GM19238 (cell line): Measurements from ENCODE around the gene BCAT1.
"Not testable (repeated sequence)": the region's sequence is repeated elsewhere in the genome, so short reads cannot be mapped to it uniquely, and the experiment has no call there.

Experiments
- DNase-seq: peaks from one replicate; pipeline ENCODE4 v3.0.0; 2011; ENCODE audit warnings: low spot score; ENCODE audit not compliant: insufficient read length

Gene BCAT1

DNA sequence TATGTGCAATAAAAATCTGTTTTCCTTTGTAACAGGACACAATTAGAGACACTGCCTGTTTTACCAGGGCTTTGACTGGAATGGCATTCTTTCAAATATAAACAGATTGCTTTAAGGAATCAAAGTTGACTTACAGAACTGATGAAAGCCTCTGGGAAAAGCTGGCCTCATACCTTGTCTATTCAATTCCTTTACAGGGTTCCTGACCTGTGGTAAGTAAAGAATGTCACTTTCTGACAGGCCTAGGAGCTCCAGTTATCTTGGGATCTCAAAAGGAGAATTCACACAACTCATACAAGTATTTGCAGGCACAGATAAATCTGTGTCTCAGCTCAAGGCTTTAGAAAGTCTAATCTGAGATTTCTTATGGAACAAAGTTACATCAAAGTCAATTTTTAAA lies 88.4 kb downstream of the BCAT1 start:
- DNase-seq = no peak

DNA sequence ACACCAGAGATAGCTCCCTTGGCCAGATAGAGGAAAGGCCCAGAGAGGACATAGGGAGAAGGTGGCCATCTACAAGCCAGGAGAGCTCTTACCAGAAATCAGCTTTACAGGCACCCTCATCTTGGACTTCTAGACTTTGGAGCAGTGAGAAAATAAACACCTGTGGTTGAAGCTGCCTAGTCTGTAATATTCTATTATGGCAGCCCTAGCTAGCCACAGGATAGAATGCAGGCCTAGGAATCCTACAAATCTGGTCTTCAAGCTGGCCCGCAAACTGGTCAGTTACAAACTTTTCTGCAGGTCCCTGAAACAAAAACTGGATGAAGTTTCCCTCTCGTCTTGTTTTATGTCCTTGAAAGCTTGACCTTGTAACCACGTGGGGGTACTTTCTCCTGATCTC lies 92.4 kb downstream of the BCAT1 start:
- no peak for DNase-seq

DNA sequence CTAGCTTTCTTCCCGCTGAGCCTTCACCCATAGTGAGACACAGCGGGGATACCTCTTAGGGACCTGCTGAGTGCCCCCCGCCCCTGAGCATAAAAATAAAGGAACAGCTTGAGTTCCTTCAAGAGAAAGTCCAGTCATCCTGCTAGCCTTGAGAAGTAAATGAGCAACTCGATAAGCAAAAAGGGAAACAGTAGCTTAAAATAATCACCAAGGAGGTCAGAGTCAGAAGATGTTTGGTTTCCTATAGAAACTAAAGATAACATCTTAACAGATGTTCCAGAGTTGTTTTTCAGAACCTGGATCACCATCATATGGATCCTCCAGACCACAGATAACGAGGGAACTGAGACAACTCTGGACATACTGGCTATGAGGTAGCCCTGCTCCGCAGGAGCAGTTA lies 94.0 kb downstream of the BCAT1 start:
- DNase-seq = no peak

DNA sequence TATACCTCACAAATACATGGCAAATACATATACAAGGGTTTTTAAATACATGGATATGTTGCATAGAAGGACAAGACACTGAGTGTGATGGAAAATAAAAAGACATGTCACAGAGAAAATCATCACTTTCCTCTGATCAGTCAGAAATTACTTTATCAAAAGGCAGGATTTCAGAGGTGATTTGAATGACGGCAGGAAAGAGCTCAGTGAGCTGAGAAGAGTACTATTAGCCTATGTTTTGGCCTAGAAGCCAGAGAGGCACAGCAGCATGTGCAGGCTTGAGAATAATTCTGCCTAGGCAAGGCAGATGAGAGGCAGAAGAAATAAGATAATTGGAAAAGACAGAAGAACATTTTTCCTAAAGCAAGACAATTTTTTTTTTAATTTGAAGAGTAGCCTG lies 94.9 kb downstream of the BCAT1 start:
- DNase-seq = no peak

DNA sequence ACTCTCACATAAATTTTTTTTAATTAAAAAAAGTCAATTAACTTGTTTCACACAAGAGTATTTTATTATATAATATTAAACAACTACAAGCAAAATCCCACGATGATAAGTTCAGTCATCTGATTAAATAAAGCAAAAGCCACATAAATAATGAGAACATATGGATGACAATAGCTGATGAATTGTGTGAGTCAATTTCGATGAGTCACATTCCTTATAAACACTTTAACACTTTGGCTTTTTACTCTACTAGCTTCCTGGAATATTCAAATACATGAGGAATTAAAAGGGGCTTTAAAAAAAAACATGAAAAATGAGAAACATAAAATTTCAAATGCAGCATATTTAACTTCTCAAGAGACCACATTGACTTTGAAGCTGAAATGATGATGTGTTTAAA lies 95.3 kb downstream of the BCAT1 start:
- DNase-seq = no peak

DNA sequence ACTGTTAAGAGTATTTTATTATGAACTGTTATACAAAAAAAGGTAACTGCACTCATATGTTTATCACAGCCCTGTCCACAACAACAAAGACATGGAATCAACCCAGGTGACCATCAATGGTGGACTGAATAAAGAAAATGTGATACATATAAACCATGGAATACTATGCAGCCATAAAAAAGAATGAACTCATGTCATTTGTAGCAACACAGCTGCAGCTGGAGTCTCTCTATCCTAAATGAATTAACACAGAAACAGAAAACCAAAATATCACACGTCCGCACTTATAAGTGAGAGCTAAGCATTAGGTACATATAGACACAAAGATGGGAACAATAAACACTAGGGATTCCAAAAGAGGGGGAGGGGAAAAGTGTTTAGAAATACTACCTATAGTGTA lies 95.8 kb downstream of the BCAT1 start:
- no peak for DNase-seq

DNA sequence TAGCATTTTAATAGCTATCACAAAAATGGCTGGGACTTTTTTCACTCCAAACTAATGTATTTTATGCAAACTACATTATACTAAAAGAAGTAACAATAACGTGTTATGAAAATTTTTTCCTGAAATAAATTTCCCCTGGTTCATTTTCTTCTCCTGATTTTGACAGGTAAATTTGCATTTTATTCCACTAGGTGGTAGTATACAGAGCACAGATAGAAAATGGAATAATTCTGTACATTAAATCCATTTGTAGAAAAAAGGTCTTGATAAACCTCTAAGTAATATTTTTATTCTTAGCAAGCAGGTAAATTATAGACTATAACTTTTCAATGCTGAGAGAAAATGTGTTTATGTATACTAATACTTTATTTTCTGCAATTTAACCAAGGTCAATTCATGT lies 96.5 kb downstream of the BCAT1 start:
- DNase-seq = no peak

DNA sequence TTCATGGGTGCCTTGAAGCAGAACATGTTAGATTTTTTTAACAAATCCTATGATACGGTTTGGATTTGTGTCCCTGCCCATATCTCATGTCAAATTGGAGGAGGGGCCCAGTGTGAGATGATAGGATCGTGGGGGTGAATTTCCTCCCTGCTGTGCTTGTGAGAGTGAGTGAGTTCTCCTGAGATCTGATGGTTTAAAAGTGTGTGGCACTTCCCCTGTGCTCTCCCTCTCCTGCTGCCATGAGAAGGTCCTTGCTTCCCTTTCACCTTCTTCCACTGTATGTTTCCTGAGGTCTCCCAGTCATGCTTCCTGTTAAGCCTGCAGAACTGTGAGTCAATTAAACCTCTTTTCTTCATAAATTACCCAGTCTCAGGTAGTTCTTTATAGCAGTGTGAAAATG lies 97.0 kb downstream of the BCAT1 start:
- DNase-seq = not testable (repeated sequence)

DNA sequence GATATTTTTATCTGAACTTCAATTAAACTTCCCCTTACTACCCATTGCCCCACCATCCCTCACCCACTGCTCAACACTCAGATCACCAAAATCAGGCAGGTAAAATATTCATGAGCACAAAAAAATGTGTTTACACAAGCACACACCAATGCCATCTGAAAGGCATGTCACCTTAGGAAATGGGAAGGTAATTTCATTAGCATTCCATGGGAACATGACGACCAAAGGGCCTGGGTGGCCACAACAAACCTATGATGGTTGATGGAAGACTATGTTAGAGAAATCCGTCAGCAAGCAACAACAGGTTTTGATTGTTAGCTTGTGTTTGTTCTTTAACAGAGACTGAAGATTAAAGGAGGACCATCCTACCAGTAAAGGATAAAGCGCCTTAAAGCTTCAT lies 97.6 kb downstream of the BCAT1 start:
- no peak for DNase-seq

DNA sequence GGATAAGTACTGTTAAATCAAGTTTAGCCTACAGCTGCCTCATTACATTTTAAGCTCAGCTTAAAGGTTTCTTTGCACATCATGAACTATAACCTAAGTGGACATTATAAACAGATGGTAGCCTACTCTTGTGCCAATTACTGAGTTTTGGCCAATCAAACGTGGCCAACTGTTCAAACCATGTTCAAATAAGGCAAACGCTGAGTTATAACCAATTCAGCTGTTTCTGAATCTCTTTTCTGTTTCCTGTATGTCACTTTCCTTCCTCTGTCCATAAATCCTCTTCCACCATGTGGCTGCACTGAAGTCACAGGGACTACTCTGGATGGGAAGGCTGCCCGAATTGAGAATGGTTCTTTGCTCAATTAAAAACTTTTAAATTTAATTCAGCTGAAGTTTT lies 98.4 kb downstream of the BCAT1 start:
- no peak for DNase-seq

DNA sequence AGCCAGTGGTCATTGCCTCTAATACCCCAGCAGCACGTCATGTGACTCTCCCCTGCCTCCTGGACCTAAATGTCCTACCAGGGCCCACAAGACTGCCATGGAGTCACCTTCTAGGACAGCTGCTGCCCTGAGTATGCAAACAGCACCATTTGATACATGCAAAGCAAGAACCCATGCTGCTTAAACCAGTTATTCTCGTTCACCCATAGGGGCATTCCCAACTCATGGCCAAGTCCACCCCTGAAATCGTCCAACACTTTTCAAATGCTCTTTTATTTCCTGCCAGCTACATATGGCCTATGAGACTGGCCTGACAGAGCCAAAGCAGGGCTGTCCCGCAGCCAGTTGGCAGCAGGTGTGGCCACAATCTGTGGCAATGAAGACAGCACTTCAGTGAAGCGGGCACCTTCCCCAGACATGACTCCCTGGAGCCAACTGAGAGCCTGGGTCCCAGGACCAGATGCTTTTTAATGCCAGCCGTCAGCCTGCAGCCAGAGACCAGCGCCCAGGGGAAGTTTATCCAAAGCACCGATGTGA lies 99.9 kb downstream of the BCAT1 start:
- no peak for DNase-seq

DNA sequence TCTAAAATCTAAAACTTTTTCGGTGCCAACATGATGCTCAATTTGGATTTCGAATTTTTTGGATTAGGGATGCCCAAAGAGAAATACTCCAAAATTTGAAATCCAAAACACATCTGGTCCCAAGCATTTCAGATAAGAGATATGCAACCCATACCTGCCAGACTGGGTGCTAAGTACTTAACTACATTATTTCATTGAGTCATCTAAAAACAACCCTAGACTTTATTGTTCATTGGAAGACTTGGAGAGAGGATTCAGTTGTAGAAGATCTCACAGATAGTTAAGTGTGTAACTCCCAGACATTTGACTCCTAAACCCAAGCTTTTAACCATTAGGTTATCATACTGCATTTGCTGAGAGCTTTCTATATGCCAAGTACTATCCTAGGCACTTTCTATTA lies 102.2 kb downstream of the BCAT1 start:
- no peak for DNase-seq

DNA sequence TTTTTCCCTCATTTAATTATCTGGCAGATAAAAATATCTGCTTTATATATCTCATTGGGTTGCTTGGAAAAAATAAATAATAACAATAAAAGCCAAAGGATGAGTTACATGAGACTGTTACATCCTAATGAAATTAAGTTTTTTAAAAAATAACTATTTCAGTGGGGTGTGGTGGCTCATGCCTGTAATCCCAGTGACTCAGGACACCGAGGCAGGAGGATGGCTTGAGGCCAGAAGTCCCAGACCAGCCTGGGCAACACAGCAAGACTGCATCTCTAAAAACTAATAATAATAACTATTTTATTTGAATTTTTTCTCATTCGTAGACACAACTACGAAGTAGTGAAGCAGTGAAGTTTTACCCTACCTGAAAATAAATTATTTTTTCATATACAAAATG lies 103.3 kb downstream of the BCAT1 start:
- DNase-seq = no peak

DNA sequence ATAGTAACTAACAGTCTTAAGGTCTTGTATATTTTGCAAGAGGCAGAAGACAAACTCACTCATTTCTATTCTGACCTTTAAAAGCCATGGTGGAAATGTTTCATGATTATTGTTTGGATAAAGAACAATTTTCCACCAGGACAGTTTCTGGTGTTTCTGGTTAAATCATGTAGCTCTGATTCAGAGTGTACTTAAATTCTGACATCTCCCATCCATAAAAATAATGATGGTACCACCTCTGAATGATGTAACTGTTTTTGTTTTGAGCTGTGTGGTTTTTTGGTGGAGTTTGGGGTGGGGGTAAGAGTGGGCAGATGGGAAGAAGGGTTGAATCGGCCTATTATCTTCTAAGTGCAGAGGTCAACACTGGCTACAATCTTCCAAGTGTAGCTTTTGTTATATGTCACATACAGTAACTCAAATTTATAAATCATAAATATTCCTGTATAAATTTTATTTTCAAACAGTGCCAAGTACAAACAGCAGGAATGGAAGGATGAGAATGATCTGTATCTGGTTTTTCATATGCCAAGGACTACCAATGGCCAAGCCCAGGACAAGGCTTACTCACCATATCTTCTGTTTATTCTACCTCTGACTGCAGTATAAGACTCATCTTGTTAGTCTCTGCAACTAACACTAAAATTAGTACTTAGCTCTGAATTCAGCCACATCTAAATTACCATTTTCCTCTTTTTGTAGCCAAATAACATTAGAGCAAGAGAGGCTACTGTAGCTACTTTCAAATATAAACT lies 108.7 kb downstream of the BCAT1 start:
- no peak for DNase-seq

DNA sequence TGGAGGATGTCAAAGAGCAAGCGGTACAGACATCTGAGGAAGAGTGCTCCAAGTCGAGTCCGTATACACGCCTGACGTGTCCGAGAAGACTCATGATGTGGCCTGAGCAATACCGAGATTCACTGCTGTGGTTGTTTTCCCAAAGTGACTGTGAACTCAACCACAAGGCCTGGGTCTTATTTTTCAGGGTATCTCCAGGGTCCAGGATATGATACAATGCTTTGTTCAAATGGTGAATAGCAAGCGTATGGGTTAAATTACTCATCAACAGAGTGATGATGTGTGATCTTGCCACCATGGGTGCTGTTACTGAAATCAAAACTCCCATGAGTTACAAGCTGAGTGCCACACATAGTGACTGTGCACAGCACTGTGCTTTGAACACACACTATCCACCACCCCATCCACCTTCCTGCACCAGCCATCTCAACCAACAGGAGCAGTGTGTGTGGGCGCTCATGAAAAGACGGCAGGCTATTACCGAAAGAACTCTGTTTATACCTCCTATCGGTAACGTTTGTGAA lies 109.6 kb downstream of the BCAT1 start:
- no peak for DNase-seq

DNA sequence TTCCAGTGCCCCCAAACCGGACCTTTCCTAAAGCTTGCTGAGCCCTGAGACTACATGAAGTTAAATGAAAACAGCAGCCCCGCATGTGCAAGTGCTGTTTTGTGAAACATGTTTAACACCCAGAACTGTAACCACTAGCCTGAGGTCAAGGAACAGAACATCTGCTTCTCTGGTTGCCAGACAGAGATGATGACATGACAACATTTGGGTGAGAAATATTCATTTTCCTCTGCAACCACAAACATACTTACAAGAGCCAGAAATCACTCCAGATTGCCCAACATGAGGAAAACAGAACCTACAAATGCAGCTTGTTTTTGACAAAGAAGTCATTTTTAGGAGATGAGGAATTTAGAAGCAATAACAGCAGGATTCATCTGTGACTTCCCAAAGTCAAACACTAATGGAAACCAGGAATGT lies 110.4 kb downstream of the BCAT1 start:
- no peak for DNase-seq

DNA sequence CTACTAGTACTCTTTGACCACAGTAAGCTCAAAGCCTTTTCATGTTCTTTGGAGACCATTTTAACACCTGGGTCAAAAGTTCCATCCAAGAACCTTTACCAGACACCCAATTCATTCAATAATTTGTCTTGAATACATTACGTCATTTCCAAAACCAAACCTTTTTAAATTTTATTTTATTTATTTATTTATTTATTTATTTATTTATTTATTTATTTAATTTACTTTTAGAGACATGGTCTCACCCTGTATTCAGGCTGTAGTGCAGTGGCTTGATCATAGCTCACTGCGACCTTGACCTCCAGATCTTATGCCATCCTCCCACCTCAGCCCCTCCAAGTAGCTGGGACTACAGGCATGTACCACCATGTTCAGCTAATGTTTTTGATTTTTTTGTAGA lies 113.5 kb downstream of the BCAT1 start:
- no peak for DNase-seq

DNA sequence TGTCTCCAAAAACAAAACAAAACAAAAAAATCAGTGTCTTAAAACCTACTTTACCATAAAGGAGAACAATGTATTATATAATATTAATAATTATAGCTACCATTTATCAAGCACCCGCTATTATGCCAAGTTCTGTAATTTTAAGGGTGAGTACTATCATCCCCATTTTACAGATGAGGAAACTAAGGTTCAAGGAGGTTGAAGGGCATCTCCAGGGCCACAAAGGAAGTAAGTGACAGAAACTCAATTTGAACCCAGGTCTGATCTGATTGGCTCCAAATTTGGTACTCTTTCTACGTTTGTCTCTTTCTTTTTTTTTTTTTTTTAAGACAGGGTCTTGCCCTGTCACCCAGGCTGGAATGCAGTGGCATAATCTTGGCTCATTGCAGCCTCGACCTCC lies 115.4 kb downstream of the BCAT1 start:
- DNase-seq = no peak

DNA sequence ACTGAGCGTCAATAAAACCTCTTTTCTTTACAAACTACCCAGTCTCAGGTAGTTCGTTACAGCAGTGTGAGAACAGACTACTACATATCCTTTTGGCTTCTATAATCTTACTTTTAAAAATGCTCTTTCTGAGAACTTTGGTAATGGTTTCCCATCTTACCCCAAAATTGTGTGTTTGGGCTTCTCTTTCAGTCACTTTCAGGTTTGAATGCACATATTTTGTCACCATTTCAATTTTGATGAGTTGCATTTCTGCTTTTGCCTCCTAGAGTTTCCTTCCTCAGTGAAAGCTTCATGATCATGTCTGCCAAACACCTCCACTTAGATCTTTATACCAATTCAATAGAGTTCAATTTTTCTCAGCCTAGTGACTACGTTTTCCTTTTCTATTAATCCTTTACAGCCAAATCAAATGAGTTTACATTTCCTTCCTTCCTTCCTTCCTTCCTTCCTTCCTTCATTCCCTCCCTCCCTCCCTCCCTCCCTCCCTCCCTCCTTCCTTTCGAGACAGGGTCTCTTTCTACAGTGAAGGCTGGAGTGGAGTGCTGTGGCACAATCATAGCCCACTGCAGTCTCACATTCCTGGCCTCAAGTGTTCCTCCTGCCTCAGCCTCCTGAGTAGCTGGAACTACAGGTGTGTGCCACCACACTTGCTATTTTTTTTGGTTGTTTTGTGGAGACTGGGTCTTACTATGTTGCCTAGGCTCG lies 124.9 kb downstream of the BCAT1 start:
- DNase-seq = no peak

DNA sequence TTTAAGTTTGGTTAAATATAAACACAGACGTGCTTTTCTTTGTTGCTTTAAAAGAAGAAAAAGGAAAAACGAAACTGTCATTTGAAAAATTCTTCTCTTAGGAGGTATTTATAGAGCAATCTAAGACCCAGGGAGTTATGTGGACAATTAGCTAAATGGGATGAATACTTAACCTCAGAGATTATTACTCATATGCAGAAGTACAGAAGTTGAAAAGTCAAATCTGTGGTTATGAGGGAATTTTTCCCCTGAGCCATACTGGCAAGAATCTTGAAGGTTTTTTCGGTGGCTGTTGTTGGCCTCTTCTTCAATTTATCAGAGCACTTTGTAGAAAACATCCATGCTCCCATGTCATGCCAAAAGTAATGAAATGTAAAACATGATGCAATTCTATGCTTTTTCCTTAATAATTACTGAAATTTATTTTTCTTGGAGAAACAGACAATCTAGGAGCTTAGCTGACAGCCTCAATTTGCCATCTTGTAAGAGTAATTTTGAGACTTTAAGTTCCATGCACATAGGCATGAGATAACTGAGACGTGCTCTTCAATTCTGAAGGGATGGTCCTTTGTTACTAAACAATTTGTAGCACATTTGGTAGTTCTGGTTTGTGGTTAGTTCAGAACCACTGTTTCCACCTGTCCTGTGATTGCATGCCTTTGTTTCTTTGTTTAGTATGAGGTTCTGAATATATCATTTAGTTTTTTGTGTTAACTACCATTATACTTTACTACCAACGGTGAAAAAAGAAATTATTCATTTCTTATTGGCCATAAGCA lies 126.6 kb downstream of the BCAT1 start:
- no peak for DNase-seq

DNA sequence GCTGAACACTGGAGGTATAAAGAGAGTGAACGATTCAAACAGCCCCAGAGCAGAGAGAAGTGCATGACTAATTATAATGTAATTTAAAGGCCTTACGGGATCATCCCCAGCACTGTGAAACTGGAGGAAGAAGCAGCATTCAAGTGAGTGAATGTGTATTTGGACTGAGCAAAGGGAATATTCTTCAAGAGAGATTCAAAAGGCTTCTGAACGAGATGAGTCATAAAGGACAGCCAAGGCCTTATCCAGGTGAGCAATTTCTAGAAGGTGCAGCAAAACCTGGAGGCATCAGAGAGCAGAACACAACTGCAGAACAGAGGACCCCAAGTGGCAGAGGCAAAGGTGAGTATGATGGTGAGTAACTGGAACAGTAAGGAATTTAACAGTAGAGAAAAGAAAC lies 127.2 kb downstream of the BCAT1 start:
- no peak for DNase-seq

DNA sequence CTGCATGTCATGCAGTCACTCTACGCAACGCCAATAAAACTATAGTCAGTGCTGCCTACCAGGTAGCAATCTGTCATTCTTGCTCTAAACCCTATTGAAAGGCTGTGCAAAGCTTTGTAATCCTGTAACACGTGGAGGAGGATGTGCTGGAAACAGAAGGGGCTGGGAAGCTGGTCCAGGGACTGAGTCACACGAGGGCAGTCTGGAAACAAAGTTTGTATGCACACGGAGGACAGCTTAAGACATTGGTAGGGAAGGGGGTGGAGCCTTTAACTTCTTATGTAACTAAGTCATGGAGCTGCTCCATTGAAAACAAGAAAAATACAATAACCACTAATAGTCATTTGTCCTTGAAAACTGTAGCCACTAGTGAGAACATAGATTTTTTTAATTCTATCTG lies 128.0 kb downstream of the BCAT1 start:
- no peak for DNase-seq
